HL-60 (cell line): ENCODE data around the gene B3GALT4.

Experiments used
- POLR2AphosphoS5 ChIP-seq: IDR thresholded peaks from 2 replicates; pipeline ENCODE4 v1.6.1; 2012; ENCODE audit warnings: low read depth
- TF ChIP-seq, protein P1 (sequence below): IDR thresholded peaks from one replicate; pipeline ENCODE4 v1.5.1; 2011; ENCODE audit warnings: low read length, control low read depth, inconsistent platforms; ENCODE audit not compliant: insufficient read depth

- TF ChIP-seq POLR2AphosphoS5, result no peak
- TF ChIP-seq, protein P1, sequence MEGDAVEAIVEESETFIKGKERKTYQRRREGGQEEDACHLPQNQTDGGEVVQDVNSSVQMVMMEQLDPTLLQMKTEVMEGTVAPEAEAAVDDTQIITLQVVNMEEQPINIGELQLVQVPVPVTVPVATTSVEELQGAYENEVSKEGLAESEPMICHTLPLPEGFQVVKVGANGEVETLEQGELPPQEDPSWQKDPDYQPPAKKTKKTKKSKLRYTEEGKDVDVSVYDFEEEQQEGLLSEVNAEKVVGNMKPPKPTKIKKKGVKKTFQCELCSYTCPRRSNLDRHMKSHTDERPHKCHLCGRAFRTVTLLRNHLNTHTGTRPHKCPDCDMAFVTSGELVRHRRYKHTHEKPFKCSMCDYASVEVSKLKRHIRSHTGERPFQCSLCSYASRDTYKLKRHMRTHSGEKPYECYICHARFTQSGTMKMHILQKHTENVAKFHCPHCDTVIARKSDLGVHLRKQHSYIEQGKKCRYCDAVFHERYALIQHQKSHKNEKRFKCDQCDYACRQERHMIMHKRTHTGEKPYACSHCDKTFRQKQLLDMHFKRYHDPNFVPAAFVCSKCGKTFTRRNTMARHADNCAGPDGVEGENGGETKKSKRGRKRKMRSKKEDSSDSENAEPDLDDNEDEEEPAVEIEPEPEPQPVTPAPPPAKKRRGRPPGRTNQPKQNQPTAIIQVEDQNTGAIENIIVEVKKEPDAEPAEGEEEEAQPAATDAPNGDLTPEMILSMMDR, result no peak
These were observed 10.3 kb downstream of the B3GALT4 start for GRCh38 chr6:33286946-33287914.
